Gastrocnemius medialis (tissue), 4 donors: ENCODE results near the gene CPN2.

Experiments
- POLR2A ChIP-seq, 2 donors: fragments of 450-650 bp; IDR thresholded peaks; one replicate each; pipeline ENCODE4 v1.6.1; 2017; ENCODE audit warnings: antibody characterized with exemption in 2 of 2, mild to moderate bottlenecking in 2 of 2, moderate library complexity in 2 of 2
- TF ChIP-seq, protein P1 (sequence below), 5 experiments: fragments of 450-650 bp in 3 of 5; fragments of 200-600 bp in 2 of 5; sonication (generic) in 2 of 5; IDR thresholded peaks in 4 of 5; conservative IDR thresholded peaks in 1 of 5; 1 replicate in 4 of 5; 2 replicates in 1 of 5; pipeline ENCODE4 v1.5.1; 2016 to 2019; ENCODE audit warnings: antibody characterized with exemption in 5 of 5, mild to moderate bottlenecking in 3 of 5, moderate library complexity in 3 of 5

DNA sequence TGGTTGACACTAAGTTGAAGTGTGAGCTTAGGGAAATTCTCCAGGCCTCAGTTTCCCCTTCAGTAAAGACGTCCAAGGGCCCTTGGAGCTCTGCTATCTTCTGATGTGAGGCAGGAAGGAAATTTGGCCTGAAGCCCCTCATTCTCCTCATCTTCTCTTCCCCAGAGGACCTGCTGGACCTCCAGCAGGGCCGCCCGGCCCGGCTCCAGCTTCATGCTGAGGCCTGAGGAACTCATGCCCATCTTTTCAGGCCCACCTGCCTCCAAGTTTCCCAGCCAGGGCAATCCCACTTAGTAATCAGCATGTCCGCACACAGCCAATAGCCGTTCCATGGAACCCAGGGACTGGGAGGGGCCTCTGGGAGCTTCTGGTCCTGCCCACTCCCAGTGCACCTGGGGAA is 14.4 kb upstream of the CPN2 start:
- no peak for TF ChIP-seq POLR2A (IDR thresholded peaks at IDR 0.05)
- TF ChIP-seq, protein P1, sequence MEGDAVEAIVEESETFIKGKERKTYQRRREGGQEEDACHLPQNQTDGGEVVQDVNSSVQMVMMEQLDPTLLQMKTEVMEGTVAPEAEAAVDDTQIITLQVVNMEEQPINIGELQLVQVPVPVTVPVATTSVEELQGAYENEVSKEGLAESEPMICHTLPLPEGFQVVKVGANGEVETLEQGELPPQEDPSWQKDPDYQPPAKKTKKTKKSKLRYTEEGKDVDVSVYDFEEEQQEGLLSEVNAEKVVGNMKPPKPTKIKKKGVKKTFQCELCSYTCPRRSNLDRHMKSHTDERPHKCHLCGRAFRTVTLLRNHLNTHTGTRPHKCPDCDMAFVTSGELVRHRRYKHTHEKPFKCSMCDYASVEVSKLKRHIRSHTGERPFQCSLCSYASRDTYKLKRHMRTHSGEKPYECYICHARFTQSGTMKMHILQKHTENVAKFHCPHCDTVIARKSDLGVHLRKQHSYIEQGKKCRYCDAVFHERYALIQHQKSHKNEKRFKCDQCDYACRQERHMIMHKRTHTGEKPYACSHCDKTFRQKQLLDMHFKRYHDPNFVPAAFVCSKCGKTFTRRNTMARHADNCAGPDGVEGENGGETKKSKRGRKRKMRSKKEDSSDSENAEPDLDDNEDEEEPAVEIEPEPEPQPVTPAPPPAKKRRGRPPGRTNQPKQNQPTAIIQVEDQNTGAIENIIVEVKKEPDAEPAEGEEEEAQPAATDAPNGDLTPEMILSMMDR (IDR thresholded peaks at IDR 0.05 in 4 of 5, conservative IDR thresholded peaks at IDR 0.05 in 1 of 5), result no peak
